HG02943 (cell line): ENCODE data around the gene KLHL18.
"Not testable (repeated sequence)": the region's sequence is repeated elsewhere in the genome, so short reads cannot be mapped to it uniquely, and the experiment has no call there.

Experiments
- ATAC-seq: cut with Tn5 transposase; IDR thresholded peaks from one replicate; pipeline ENCODE4 v1.9.1; 2021; ENCODE audit warnings: mild to moderate bottlenecking, low read depth, moderate library complexity; ENCODE audit not compliant: unreplicated experiment

Gene KLHL18

GRCh38 chr3:47270526-47270925 is 12.2 kb upstream of the KLHL18 start:
- no peak for ATAC-seq

- ATAC-seq, result no peak
These were observed 9.2 kb upstream of the KLHL18 start for GRCh38 chr3:47273564-47273963.

- no peak for ATAC-seq
These were observed 8.1 kb upstream of the KLHL18 start for GRCh38 chr3:47274652-47275051.

- ATAC-seq, result no peak
These were observed 6.2 kb upstream of the KLHL18 start for GRCh38 chr3:47276558-47276957.

- no peak for ATAC-seq
These were observed 2.2 kb upstream of the KLHL18 start for GRCh38 chr3:47280519-47280918.

- ATAC-seq, result no peak
These were observed 421 bp downstream of the KLHL18 start for GRCh38 chr3:47283193-47283537.

- ATAC-seq, result no peak
These were observed 1.0 kb downstream of the KLHL18 start for GRCh38 chr3:47283591-47284364.

GRCh38 chr3:47288966-47289910 is 6.5 kb downstream of the KLHL18 start:
- no peak for ATAC-seq

- no peak for ATAC-seq
These were observed 8.5 kb downstream of the KLHL18 start for GRCh38 chr3:47291158-47291753.

GRCh38 chr3:47291754-47292420 is 9.1 kb downstream of the KLHL18 start:
- ATAC-seq, result not testable (repeated sequence)

- no peak for ATAC-seq
These were observed 11.1 kb downstream of the KLHL18 start for GRCh38 chr3:47293822-47294221.

GRCh38 chr3:47294392-47294791 is 11.6 kb downstream of the KLHL18 start:
- no peak for ATAC-seq

GRCh38 chr3:47295322-47295721 is 12.6 kb downstream of the KLHL18 start:
- ATAC-seq, result no peak

- ATAC-seq, result no peak
These were observed 13.2 kb downstream of the KLHL18 start for GRCh38 chr3:47295976-47296375.

GRCh38 chr3:47296562-47297302 is 14.0 kb downstream of the KLHL18 start:
- ATAC-seq, result no peak

GRCh38 chr3:47298439-47298838 is 15.7 kb downstream of the KLHL18 start:
- no peak for ATAC-seq

GRCh38 chr3:47299381-47300318 is 16.9 kb downstream of the KLHL18 start:
- ATAC-seq, result no peak

- no peak for ATAC-seq
These were observed 18.7 kb downstream of the KLHL18 start for GRCh38 chr3:47301456-47301855.

GRCh38 chr3:47306022-47306421 is 23.3 kb downstream of the KLHL18 start:
- ATAC-seq, result no peak
